Fibroblast of lung (primary cell): ENCODE measurements around the gene OCLN. TPM values are rescaled to one million over a fixed set of nuclear protein-coding genes. Genes with fewer than 3 reads are reported as not detected.
"Not testable (repeated sequence)": the region's sequence is repeated elsewhere in the genome, so short reads cannot be mapped to it uniquely, and the experiment has no call there.

Source experiments
- DNase-seq, 2 donors: peaks; one replicate each; pipeline versions ENCODE4 v3.0.0 to v3.0.0-alpha.2; 2010; ENCODE audit warnings: low read depth in 2 of 2
- H2AFZ ChIP-seq: 2 replicates; pipeline ENCODE4 v1.5.1; 2012; ENCODE audit warnings: low read length, control low read depth, inconsistent platforms
- H3K27ac ChIP-seq: 2 replicates; pipeline ENCODE4 v1.5.1; 2011; ENCODE audit warnings: low read length, control low read depth; ENCODE audit not compliant: insufficient read depth
- H3K27me3 ChIP-seq: 2 replicates; pipeline ENCODE4 v1.5.1; 2011; ENCODE audit warnings: mild to moderate bottlenecking, low read length; ENCODE audit not compliant: control insufficient read depth, insufficient read depth
- H3K36me3 ChIP-seq: 2 replicates; pipeline ENCODE4 v1.5.1; 2011; ENCODE audit warnings: low read length; ENCODE audit not compliant: control insufficient read depth, insufficient read depth
- H3K4me1 ChIP-seq: 2 replicates; pipeline ENCODE4 v1.5.1; 2011; ENCODE audit warnings: low read length; ENCODE audit not compliant: control insufficient read depth, insufficient read depth; ENCODE audit errors: extremely low read depth
- H3K4me2 ChIP-seq: 2 replicates; pipeline ENCODE4 v1.5.1; 2011; ENCODE audit warnings: low read length, control low read depth; ENCODE audit not compliant: insufficient read depth; ENCODE audit errors: extremely low read depth
- H3K4me3 ChIP-seq, 4 experiments: fragments of 200-600 bp in 1 of 4; sonication (generic) in 1 of 4; replicated peaks in 1 of 4; 2 replicates each; pipeline ENCODE4 v1.5.1; 2011 to 2016; ENCODE audit warnings: low read length in 4 of 4, low read depth in 3 of 4, mild to moderate bottlenecking in 3 of 4, control low read depth in 2 of 4, inconsistent platforms in 1 of 4, mixed read lengths in 1 of 4; ENCODE audit not compliant: insufficient read depth in 1 of 4; ENCODE audit errors: control extremely low read depth in 1 of 4
- H3K79me2 ChIP-seq: 2 replicates; pipeline ENCODE4 v1.5.1; 2012; ENCODE audit warnings: mild to moderate bottlenecking, low read length, inconsistent platforms; ENCODE audit not compliant: control insufficient read depth, insufficient read depth
- H3K9ac ChIP-seq: 2 replicates; pipeline ENCODE4 v1.5.1; 2011; ENCODE audit warnings: mild to moderate bottlenecking, low read length, control low read depth; ENCODE audit not compliant: insufficient read depth
- H3K9me3 ChIP-seq: 2 replicates; pipeline ENCODE4 v1.5.1; 2012; ENCODE audit warnings: low read depth, low read length; ENCODE audit not compliant: control insufficient read depth, insufficient read depth
- H4K20me1 ChIP-seq: 2 replicates; pipeline ENCODE4 v1.5.1; 2011; ENCODE audit warnings: low read length; ENCODE audit not compliant: control insufficient read depth, insufficient read depth; ENCODE audit errors: extremely low read depth
- CTCF ChIP-seq, 2 donors: IDR thresholded peaks in 1 of 2; conservative IDR thresholded peaks in 1 of 2; 1 replicate in 1 of 2; 2 replicates in 1 of 2; pipeline ENCODE4 v1.5.1; 2011 to 2012; ENCODE audit warnings: low read length in 2 of 2, control low read depth in 1 of 2, inconsistent platforms in 1 of 2, low read depth in 1 of 2, mild to moderate bottlenecking in 1 of 2
- polyA plus RNA-seq, 2 donors: library from polyadenylated mRNA; depleted of rRNA in 1 of 2; stranded (reverse) in 1 of 2; unstranded in 1 of 2; fragments of >200 nt; gene quantifications; 2 replicates each; pipeline ENCODE4 v1.2.1, GENCODE V29; 2011 to 2012; ENCODE audit warnings: missing spikeins in 1 of 2
- total RNA-seq: library from RNA; depleted of rRNA; stranded (reverse); fragments of >200 nt; gene quantifications from 2 replicates; pipeline ENCODE4 v1.2.1, GENCODE V29; 2014

OCLN gene
- total and polyA plus RNA-seq, 2 donors (not counting 1 experiment from before 2014, with no cell fraction given), result 3.1 to 7.8 TPM

DNA sequence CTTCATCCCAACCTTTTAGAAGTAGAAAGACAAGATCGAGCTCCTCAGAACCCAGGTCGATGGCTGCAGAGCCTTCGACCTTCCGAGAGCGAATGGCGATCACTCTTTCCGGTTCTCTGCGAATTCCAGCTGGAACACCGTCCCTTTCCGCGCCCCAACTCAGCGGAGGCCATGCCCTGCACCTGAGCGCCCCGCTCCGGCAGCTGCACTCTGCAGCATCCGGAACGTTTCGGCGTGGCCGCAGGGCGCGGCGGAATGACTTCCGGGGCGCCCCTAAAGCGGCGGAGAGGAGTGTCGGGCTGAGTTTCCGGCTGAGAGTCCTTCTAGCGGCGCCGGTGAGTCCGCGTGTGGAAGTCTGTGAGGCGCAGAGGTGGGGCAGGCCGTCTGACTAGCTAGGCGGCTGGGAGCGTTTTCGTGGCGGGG is 67.3 kb downstream of the OCLN start, which contains the start of gene GTF2H2C:
Gene GTF2H2C, plus strand, starts transcription at position 284 of the 423 bp plus-strand sequence. CDS start 4,942 bp downstream, outside the sequence.
- H4K20me1 ChIP-seq, H3K79me2 ChIP-seq, H3K9ac ChIP-seq, H3K27ac ChIP-seq, H3K36me3 ChIP-seq, H3K9me3 ChIP-seq, H3K4me1 ChIP-seq, H3K27me3 ChIP-seq: not testable (repeated sequence)
- peak; percentile 70 to 72 for DNase-seq
- H3K4me2 ChIP-seq, result peak within 1 kb of the TSS; percentile 51
- H3K4me3 ChIP-seq, result peak within 1 kb of the TSS in 3 of 4 experiments; percentile 26 to 52 (median 52)
- TF ChIP-seq CTCF (conservative IDR thresholded peaks at IDR 0.05 in 1 of 2, IDR thresholded peaks at IDR 0.05 in 1 of 2; ENCODE audit: low read depth in 1 of 2, low read length in 2 of 2), result peak; percentile 15 to 23
- H2AFZ ChIP-seq, result peak within 1 kb of the TSS; percentile 71

- not testable (repeated sequence) for H3K9ac ChIP-seq, H3K27me3 ChIP-seq, H2AFZ ChIP-seq, H3K9me3 ChIP-seq, H3K4me1 ChIP-seq, H3K79me2 ChIP-seq, H3K36me3 ChIP-seq, H3K27ac ChIP-seq, H4K20me1 ChIP-seq
- Histone ChIP-seq H3K4me2 (peak overlapping the region; percentile 40), H3K4me3 (peak overlapping the region in 3 of 4 experiments; percentile 26 to 52 (median 50))
- DNase-seq, result peak in 1 of 2 donors; percentile 25
These were observed 68.2 kb downstream of the OCLN start for GRCh38 chr5:69560587-69561431.

- not testable (repeated sequence) for H3K27ac ChIP-seq, H3K27me3 ChIP-seq, H3K36me3 ChIP-seq, H3K79me2 ChIP-seq, H3K9ac ChIP-seq, H3K4me1 ChIP-seq, H2AFZ ChIP-seq, H3K4me3 ChIP-seq, DNase-seq, H3K9me3 ChIP-seq, H4K20me1 ChIP-seq, H3K4me2 ChIP-seq
These were observed 73.6 kb downstream of the OCLN start for GRCh38 chr5:69566172-69566571.

- not testable (repeated sequence) for H3K4me1 ChIP-seq, H4K20me1 ChIP-seq, H3K79me2 ChIP-seq, DNase-seq, H3K36me3 ChIP-seq, H3K9ac ChIP-seq, H3K9me3 ChIP-seq, H2AFZ ChIP-seq, H3K27ac ChIP-seq, H3K4me2 ChIP-seq, H3K27me3 ChIP-seq, H3K4me3 ChIP-seq
These were observed 75.5 kb downstream of the OCLN start for GRCh38 chr5:69568072-69568471.

DNA sequence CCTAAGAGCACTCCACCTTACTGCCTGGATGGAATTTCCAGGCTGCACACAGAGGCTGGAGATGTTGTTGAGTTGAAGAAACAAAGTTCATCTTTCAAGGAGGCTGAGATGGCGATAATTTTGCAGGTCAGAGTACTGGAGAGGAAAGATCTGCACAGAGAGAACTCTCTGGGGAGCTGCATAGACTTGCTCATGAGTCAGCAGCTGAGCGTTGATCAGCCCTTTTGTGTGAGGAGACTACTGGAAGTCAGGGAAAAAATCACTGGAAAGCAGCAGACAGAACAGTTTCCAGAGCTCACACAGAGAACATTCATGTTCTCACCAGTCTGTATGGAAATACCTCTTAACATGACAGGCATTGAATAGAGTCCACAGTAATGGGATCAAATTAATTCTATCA is 90.8 kb downstream of the OCLN start:
- not testable (repeated sequence) for H3K4me1 ChIP-seq, H3K79me2 ChIP-seq, H3K4me3 ChIP-seq, H3K36me3 ChIP-seq, H3K4me2 ChIP-seq, H3K27me3 ChIP-seq, H3K9me3 ChIP-seq, H3K9ac ChIP-seq, H3K27ac ChIP-seq, DNase-seq, H4K20me1 ChIP-seq, H2AFZ ChIP-seq

DNA sequence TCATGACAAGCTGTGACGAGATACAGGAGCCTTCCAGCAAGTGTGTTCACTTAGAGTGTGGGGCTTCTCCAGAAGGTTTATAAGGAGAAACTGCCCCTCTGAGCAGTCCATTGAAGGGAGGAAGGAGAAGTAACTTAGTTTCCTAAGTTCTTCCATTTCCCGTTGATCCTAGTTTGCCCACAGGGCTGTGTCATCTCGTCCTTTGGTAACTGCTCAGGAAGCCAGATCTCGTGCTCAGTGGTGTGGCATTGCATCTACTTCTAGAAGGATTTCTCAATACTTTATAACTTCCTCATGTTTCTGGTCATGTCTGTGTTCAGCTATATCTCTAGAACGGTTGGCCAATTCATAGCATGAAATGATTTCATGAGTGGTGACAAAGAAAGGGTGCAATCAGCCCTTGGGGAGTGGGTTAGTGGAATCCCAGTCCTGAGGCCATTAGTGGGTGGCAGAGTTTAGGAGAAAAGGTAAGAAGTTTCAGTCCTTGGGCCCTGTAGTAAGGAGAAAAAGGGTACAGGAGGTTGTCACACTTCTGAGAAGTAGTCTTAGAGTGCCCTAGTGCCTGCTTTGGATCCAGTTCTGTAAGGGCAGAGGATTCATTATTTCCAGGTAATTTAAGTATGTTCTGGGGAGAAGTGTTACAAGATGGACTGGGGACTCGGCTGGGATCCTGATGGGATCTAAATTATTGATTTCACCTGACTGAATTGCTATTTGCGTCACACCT is 103.7 kb downstream of the OCLN start:
- not testable (repeated sequence) for DNase-seq, H3K4me1 ChIP-seq, H3K36me3 ChIP-seq, H3K27me3 ChIP-seq, H4K20me1 ChIP-seq, H3K9ac ChIP-seq, H3K27ac ChIP-seq, H3K4me3 ChIP-seq, H2AFZ ChIP-seq, H3K9me3 ChIP-seq, H3K4me2 ChIP-seq, H3K79me2 ChIP-seq
